Measurements from ENCODE around the gene PAPLN.

GRCh38 chr14:73290279-73290678 lies 53.0 kb downstream of the PAPLN start:
- TF ChIP-seq CTCF (IDR thresholded peaks at IDR 0.05) (no peak), POLR2AphosphoS5 (IDR thresholded peaks at IDR 0.05) (no peak), POLR2A (IDR thresholded peaks at IDR 0.05) (no peak)
